Neural cell (in vitro differentiated cells): ENCODE measurements around the gene TMEM236. TPM values are rescaled to one million over a fixed set of nuclear protein-coding genes. Genes with fewer than 3 reads are reported as not detected.

Experiments used
- H2AFZ ChIP-seq: fragments of 200-600, 300-800 bp; sonication (generic), shearing (Covaris generic); 2 replicates; pipeline ENCODE4 v1.6.0; 2014; ENCODE audit warnings: low read depth, mild to moderate bottlenecking, antibody characterized with exemption, low read length, moderate library complexity
- H3F3A ChIP-seq: fragments of 200-600 bp; shearing (Covaris generic); 2 replicates; pipeline ENCODE4 v1.6.1; 2016; ENCODE audit warnings: mild to moderate bottlenecking, moderate library complexity, mixed read lengths, antibody characterized with exemption, low read length; ENCODE audit not compliant: insufficient read depth, poor library complexity, severe bottlenecking
- H3K27ac ChIP-seq: fragments of 200-600, 300-800 bp; sonication (generic), shearing (Covaris generic); 2 replicates; pipeline ENCODE4 v1.5.1; 2014; ENCODE audit warnings: mild to moderate bottlenecking, low read length, moderate library complexity
- H3K27me3 ChIP-seq: fragments of 300-800, 200-600 bp; sonication (generic), shearing (Covaris generic); 2 replicates; pipeline ENCODE4 v1.6.0; 2014; ENCODE audit warnings: mild to moderate bottlenecking, low read depth, low read length, moderate library complexity; ENCODE audit not compliant: insufficient read depth
- H3K36me3 ChIP-seq: fragments of 300-800, 200-600 bp; sonication (generic), shearing (Covaris generic); 2 replicates; pipeline ENCODE4 v1.5.1; 2014; ENCODE audit warnings: mild to moderate bottlenecking, antibody characterized with exemption, low read length, moderate library complexity; ENCODE audit not compliant: insufficient read depth
- H3K4me2 ChIP-seq: fragments of 300-800, 200-600 bp; sonication (generic), shearing (Covaris generic); 2 replicates; pipeline ENCODE4 v1.6.0; 2014; ENCODE audit warnings: mild to moderate bottlenecking, low read length
- H3K4me3 ChIP-seq: fragments of 300-800, 200-600 bp; sonication (generic), shearing (Covaris generic); 2 replicates; pipeline ENCODE4 v1.5.1; 2014; ENCODE audit warnings: mild to moderate bottlenecking, low read length, moderate library complexity
- H3K79me2 ChIP-seq: fragments of 200-600 bp; shearing (Covaris generic); replicated peaks from 2 replicates; pipeline ENCODE4 v1.6.0; 2014; ENCODE audit warnings: mild to moderate bottlenecking, low read length, moderate library complexity; ENCODE audit not compliant: insufficient read depth
- H3K9ac ChIP-seq: fragments of 300-800, 200-600 bp; sonication (generic), shearing (Covaris generic); 2 replicates; pipeline ENCODE4 v1.6.1; 2016; ENCODE audit warnings: mild to moderate bottlenecking, low read length, mixed read lengths
- H3K9me2 ChIP-seq: fragments of 200-600 bp; shearing (Covaris generic); 2 replicates; pipeline ENCODE4 v1.6.1; 2016; ENCODE audit warnings: mild to moderate bottlenecking, low read length, mixed read lengths; ENCODE audit not compliant: insufficient read depth
- H3K9me3 ChIP-seq: fragments of 200-600, 300-800 bp; sonication (generic), shearing (Covaris generic); 2 replicates; pipeline ENCODE4 v1.6.1; 2016; ENCODE audit warnings: mild to moderate bottlenecking, mixed run types, low read length, moderate library complexity, mixed read lengths
- H4K20me1 ChIP-seq: fragments of 200-600 bp; shearing (Covaris generic); 2 replicates; pipeline ENCODE4 v1.6.1; 2016; ENCODE audit warnings: mild to moderate bottlenecking, mixed run types; ENCODE audit not compliant: insufficient read depth
- EP300 ChIP-seq: fragments of 450-650 bp; conservative IDR thresholded peaks from 2 replicates; pipeline ENCODE4 v1.6.1; 2014; ENCODE audit warnings: antibody characterized with exemption, mild to moderate bottlenecking, moderate library complexity; ENCODE audit not compliant: poor library complexity, severe bottlenecking
- EZH2 ChIP-seq: fragments of 200-600, 300-800 bp; shearing (Covaris generic), sonication (generic); IDR thresholded peaks from 2 replicates; pipeline ENCODE4 v1.6.1; 2014; ENCODE audit warnings: antibody characterized with exemption, low read length, borderline replicate concordance, mild to moderate bottlenecking; ENCODE audit not compliant: insufficient read depth, poor library complexity, severe bottlenecking
- MXI1 ChIP-seq: fragments of 450-650 bp; conservative IDR thresholded peaks from 2 replicates; pipeline ENCODE4 v1.6.1; 2014; ENCODE audit warnings: antibody characterized with exemption, mild to moderate bottlenecking; ENCODE audit not compliant: poor library complexity, severe bottlenecking
- POLR2AphosphoS5 ChIP-seq: IDR thresholded peaks from 2 replicates; pipeline ENCODE4 v1.6.1; 2012
- RAD21 ChIP-seq: fragments of 450-650 bp; conservative IDR thresholded peaks from 2 replicates; pipeline ENCODE4 v1.6.1; 2014; ENCODE audit warnings: antibody characterized with exemption, mild to moderate bottlenecking, moderate library complexity
- REST ChIP-seq: IDR thresholded peaks from 2 replicates; pipeline ENCODE4 v1.6.1; 2012; ENCODE audit warnings: borderline replicate concordance
- SMC3 ChIP-seq: fragments of 450-650 bp; conservative IDR thresholded peaks from 2 replicates; pipeline ENCODE4 v1.6.1; 2014; ENCODE audit warnings: antibody characterized with exemption, mild to moderate bottlenecking, moderate library complexity; ENCODE audit not compliant: poor library complexity
- TAF1 ChIP-seq: IDR thresholded peaks from 2 replicates; pipeline ENCODE4 v1.6.1; 2012; ENCODE audit warnings: low read depth
- polyA plus RNA-seq: library from polyadenylated mRNA; depleted of rRNA; stranded (reverse); fragments of >200 nt; gene quantifications from 2 replicates; pipeline ENCODE4 v1.2.3, GENCODE V29; 2014
- TF ChIP-seq, protein P1 (sequence below): fragments of 450-650 bp; IDR thresholded peaks from 2 replicates; pipeline ENCODE4 v1.5.1; 2014; ENCODE audit warnings: antibody characterized with exemption, mild to moderate bottlenecking, moderate library complexity; ENCODE audit not compliant: poor library complexity, severe bottlenecking

Gene TMEM236
- polyA plus RNA-seq, 1 donor from 2014 or later, result 0.10 TPM

DNA sequence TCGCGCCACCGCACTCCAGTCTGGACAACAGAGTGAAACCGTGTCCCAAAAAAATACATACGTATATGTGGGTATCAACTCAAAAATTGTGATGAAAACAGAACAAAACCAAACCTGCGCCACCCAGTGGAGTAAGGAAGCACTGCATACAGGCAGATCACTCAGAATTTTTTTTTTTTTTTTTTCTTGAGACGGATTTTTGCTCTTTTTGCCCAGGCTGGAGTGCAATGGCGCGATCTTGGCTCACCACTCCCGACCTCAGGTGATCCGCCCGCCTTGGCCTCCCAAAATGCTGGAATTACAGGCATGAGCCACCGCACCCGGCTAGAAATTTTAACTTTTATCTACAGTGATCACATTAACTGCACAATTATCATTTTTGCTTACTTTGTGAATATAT is 9.1 kb upstream of the TMEM236 start:
- no peak overlapping the region for H3K4me2 ChIP-seq
- no peak overlapping the region for H3K4me3 ChIP-seq
- no peak overlapping the region for H2AFZ ChIP-seq

DNA sequence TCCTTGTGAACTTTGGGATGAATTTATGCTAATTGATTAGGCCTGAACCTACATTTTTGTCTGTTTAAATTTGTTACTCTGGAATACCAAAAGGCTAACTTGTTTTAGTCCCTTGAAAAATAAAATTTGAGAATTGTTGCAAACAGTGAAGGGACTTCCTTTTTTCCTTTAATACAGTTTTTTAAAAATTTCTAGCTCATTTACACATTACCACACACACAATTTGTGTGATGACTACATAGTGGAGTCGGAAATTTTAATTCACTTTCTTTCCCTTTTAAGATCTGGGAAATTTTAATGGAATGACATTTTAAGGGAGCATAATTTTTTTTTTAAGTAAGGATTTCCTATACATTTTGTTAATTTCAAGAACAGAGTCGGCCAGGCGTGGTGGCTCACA is 8.6 kb upstream of the TMEM236 start:
- no peak for TF ChIP-seq RAD21
- TF ChIP-seq MXI1, result no peak
- no peak for TF ChIP-seq REST
- TF ChIP-seq EZH2, result no peak
- TF ChIP-seq SMC3, result no peak
- no peak for TF ChIP-seq TAF1
- TF ChIP-seq, protein P1, sequence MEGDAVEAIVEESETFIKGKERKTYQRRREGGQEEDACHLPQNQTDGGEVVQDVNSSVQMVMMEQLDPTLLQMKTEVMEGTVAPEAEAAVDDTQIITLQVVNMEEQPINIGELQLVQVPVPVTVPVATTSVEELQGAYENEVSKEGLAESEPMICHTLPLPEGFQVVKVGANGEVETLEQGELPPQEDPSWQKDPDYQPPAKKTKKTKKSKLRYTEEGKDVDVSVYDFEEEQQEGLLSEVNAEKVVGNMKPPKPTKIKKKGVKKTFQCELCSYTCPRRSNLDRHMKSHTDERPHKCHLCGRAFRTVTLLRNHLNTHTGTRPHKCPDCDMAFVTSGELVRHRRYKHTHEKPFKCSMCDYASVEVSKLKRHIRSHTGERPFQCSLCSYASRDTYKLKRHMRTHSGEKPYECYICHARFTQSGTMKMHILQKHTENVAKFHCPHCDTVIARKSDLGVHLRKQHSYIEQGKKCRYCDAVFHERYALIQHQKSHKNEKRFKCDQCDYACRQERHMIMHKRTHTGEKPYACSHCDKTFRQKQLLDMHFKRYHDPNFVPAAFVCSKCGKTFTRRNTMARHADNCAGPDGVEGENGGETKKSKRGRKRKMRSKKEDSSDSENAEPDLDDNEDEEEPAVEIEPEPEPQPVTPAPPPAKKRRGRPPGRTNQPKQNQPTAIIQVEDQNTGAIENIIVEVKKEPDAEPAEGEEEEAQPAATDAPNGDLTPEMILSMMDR, result no peak
- TF ChIP-seq POLR2AphosphoS5, result no peak
- no peak for TF ChIP-seq EP300
- H4K20me1 ChIP-seq, result no peaks in the 10 kb centered on the region
- H3K4me3 ChIP-seq, result no peak overlapping the region
- H3K27me3 ChIP-seq, result no peaks in the 10 kb centered on the region
- H3K27ac ChIP-seq, result no peak overlapping the region
- H3K79me2 ChIP-seq, result no peaks in the 10 kb centered on the region
- H3K9me3 ChIP-seq, result no peaks in the 10 kb centered on the region
- no peaks in the 10 kb centered on the region for H3K9me2 ChIP-seq
- no peaks in the 10 kb centered on the region for H3K36me3 ChIP-seq
- no peak overlapping the region for H3K4me2 ChIP-seq
- no peaks in the 10 kb centered on the region for H3F3A ChIP-seq
- H3K9ac ChIP-seq, result no peak overlapping the region
- H2AFZ ChIP-seq, result no peak overlapping the region

More for the DNA sequence above, 9.1 kb upstream of the TMEM236 start:
- Histone ChIP-seq H3K9me2 (no peaks in the 10 kb centered on the region), H3K36me3 (no peaks in the 10 kb centered on the region), H3K27me3 (no peaks in the 10 kb centered on the region), H3K9me3 (no peaks in the 10 kb centered on the region), H3F3A (no peaks in the 10 kb centered on the region), H4K20me1 (no peaks in the 10 kb centered on the region), H3K27ac (no peak overlapping the region), H3K79me2 (no peaks in the 10 kb centered on the region), H3K9ac (no peak overlapping the region)
- TF ChIP-seq, protein P1, result peak; percentile 68
- TF ChIP-seq MXI1 (no peak), RAD21 (peak; percentile 54), SMC3 (peak; percentile 73)
